ENCODE data around the gene TSPAN14.

TSPAN14 gene

DNA sequence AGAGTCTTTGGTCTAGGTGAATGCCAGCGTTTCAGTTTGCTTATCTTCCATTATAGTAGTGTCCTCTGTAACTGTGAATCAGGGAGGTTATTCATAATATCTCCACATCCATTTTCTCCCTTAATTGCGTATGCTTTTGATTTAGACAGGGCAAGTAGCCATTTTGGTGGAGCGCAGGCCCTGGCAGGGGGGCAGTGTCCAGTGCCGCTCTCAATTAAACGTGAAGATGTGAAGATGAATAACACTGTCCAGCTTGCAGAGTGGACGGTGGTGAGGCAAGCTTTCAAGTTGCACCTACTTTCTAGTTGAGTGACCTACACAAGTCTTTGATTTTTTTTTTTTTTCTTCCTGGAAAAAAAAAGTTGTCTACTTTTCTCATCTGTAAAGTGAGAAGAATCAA lies 4.5 kb downstream of the TSPAN14 start:
- Histone ChIP-seq H3F3A (ENCODE audit: insufficient read depth, low read length) (peaks cover 4% of the 10 kb centered on the region; the same call in 1 of the 2 replicates), H4K20me1 (ENCODE audit: insufficient read depth, low read length) (no peaks in the 10 kb centered on the region), H3K4me3 (ENCODE audit: low read length) (no peak overlapping the region), H3K36me3 (replicated peaks; ENCODE audit: insufficient read depth, low read length) (no peaks in the 10 kb centered on the region), H3K4me1 (ENCODE audit: low read length) (peaks cover 13% of the 10 kb centered on the region), H3K9me2 (replicated peaks; ENCODE audit: insufficient read depth, low read length) (no peaks in the 10 kb centered on the region), H3K9me3 (replicated peaks; ENCODE audit: insufficient read depth, low read length) (no peaks in the 10 kb centered on the region), H3K9ac (ENCODE audit: low read length) (no peak overlapping the region), H3K4me2 (ENCODE audit: low read depth, low read length) (no peak overlapping the region), H3K27me3 (replicated peaks; ENCODE audit: insufficient read depth, low read length) (no peaks in the 10 kb centered on the region), H2AFZ (ENCODE audit: low read length) (no peak overlapping the region), H3K27ac (ENCODE audit: low read length) (no peak overlapping the region; the same call in 1 of the 2 replicates), H3K79me2 (ENCODE audit: low read length) (peaks cover 52% of the 10 kb centered on the region)
- no peak for TF ChIP-seq EZH2phosphoT487 (IDR thresholded peaks at IDR 0.05; ENCODE audit: low read length)
- TF ChIP-seq, protein P1, sequence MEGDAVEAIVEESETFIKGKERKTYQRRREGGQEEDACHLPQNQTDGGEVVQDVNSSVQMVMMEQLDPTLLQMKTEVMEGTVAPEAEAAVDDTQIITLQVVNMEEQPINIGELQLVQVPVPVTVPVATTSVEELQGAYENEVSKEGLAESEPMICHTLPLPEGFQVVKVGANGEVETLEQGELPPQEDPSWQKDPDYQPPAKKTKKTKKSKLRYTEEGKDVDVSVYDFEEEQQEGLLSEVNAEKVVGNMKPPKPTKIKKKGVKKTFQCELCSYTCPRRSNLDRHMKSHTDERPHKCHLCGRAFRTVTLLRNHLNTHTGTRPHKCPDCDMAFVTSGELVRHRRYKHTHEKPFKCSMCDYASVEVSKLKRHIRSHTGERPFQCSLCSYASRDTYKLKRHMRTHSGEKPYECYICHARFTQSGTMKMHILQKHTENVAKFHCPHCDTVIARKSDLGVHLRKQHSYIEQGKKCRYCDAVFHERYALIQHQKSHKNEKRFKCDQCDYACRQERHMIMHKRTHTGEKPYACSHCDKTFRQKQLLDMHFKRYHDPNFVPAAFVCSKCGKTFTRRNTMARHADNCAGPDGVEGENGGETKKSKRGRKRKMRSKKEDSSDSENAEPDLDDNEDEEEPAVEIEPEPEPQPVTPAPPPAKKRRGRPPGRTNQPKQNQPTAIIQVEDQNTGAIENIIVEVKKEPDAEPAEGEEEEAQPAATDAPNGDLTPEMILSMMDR (IDR thresholded peaks at IDR 0.05; ENCODE audit: low read length): no peak
- DNase-seq: no peak

DNA sequence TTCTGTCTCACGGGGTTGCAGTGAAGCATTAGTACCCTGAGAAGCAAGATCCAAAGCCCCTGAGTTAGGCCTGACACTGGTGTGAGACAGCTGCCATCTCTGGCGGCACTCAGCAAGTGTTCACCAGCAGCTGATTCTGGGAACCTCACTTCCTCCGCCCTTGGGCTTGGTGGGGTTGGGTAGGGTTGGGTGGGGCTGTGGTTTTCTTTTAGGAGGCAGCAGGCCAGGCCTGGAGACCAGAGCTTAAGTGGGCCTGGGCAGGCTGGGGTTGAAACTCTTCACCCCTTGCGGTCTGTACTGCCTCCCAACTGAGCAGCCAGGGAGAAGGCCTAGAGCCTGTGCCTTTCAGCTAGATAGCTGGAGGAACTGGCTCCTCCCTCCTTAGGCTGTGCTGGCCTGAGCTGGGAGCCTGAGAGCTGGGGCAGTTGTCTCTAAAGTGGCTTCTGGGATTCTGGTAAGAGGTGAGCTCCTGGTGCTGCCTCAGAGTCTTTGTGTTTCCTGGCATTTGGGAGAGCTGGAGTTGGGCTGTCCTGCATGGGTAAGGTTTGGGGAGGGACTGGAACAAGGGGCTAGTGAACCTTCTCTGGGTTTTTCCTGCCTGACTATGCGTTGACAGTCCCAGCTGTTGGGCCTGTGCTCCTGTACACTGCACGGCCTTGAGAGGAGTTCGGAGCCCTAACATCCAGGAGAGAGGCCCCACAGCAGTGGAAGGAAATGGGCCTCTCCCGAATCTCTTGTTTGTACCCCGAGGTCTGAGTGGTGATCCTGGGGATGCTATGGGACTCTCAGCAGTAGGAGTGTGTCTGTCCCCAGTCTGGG lies 5.1 kb downstream of the TSPAN14 start:
- H2AFZ ChIP-seq (ENCODE audit: low read length): no peak overlapping the region
- H3K9ac ChIP-seq (ENCODE audit: low read length): no peak overlapping the region
- no peak overlapping the region for H3K4me3 ChIP-seq (ENCODE audit: low read length)
- TF ChIP-seq, protein P1 (IDR thresholded peaks at IDR 0.05; ENCODE audit: low read length): no peak
- no peak for TF ChIP-seq EZH2phosphoT487 (IDR thresholded peaks at IDR 0.05; ENCODE audit: low read length)
- TF ChIP-seq EZH2 (optimal IDR thresholded peaks at IDR 0.05; ENCODE audit: low read depth, low read length): no peak
- no peaks in the 10 kb centered on the region for H3K36me3 ChIP-seq (replicated peaks; ENCODE audit: insufficient read depth, low read length)
- no peaks in the 10 kb centered on the region for H4K20me1 ChIP-seq (ENCODE audit: insufficient read depth, low read length)
- peak; percentile 69 for DNase-seq
- H3F3A ChIP-seq (ENCODE audit: insufficient read depth, low read length): peaks cover 3% of the 10 kb centered on the region; the same call in 1 of the 2 replicates
- H3K79me2 ChIP-seq (ENCODE audit: low read length): peaks cover 52% of the 10 kb centered on the region
- H3K27ac ChIP-seq (ENCODE audit: low read length): peak overlapping the region; percentile 42; the same call in 1 of the 2 replicates
- no peaks in the 10 kb centered on the region for H3K9me3 ChIP-seq (replicated peaks; ENCODE audit: insufficient read depth, low read length)
- peaks cover 13% of the 10 kb centered on the region for H3K4me1 ChIP-seq (ENCODE audit: low read length)
- H3K4me2 ChIP-seq (ENCODE audit: low read depth, low read length): peak overlapping the region; percentile 34; the same call in 1 of the 2 replicates
- H3K27me3 ChIP-seq (replicated peaks; ENCODE audit: insufficient read depth, low read length): no peaks in the 10 kb centered on the region
- H3K9me2 ChIP-seq (replicated peaks; ENCODE audit: insufficient read depth, low read length): no peaks in the 10 kb centered on the region

DNA sequence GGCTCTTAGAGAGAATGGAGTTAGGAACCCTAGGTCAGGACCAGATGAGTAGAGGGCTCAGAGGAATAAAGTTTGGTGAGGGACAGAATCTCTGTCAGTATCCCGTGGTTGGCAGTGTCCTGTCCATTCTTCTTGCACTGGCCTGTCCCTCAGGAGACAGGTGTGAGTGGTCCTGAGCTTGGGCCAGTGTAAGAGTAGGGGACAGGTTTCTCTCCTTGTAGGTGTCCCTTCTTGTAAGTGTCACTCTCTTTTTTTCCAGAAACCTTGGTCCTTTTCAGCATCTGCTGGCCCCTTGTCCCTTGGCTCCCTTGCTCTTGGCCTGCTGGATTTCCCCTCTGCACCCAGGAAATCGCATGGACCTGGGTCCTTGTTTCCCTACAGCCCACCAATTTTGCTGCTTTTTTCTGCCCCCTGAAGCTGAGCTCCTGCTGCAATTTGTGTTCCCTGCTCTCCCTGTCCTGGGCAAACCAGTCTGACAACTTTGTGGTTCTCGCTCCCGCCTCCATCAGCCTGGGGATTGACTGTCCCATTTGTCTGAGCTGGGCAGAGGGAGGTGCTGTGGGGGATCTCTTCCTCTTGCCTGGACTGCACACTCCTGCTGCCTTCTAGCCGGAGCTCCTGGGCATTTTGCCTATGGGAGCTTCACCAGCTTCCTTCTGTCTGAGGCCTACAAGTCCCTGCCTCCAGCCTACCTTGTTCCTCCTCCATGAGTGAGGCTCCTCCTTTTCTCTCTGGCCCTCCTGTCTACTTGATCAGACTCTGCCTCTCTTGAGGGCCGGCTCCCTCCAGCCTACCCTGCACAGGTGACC lies 6.5 kb downstream of the TSPAN14 start:
- no peaks in the 10 kb centered on the region for H3K27me3 ChIP-seq (replicated peaks; ENCODE audit: insufficient read depth, low read length)
- H4K20me1 ChIP-seq (ENCODE audit: insufficient read depth, low read length): no peaks in the 10 kb centered on the region
- no peak overlapping the region for H3K9ac ChIP-seq (ENCODE audit: low read length)
- TF ChIP-seq EZH2 (optimal IDR thresholded peaks at IDR 0.05; ENCODE audit: low read depth, low read length): no peak
- no peak for TF ChIP-seq EZH2phosphoT487 (IDR thresholded peaks at IDR 0.05; ENCODE audit: low read length)
- TF ChIP-seq, protein P1 (IDR thresholded peaks at IDR 0.05; ENCODE audit: low read length): no peak
- H3K9me3 ChIP-seq (replicated peaks; ENCODE audit: insufficient read depth, low read length): no peaks in the 10 kb centered on the region
- H3K36me3 ChIP-seq (replicated peaks; ENCODE audit: insufficient read depth, low read length): no peaks in the 10 kb centered on the region
- no peak overlapping the region for H3K4me3 ChIP-seq (ENCODE audit: low read length)
- H3K4me1 ChIP-seq (ENCODE audit: low read length): peaks cover 10% of the 10 kb centered on the region
- no peak overlapping the region for H3K27ac ChIP-seq (ENCODE audit: low read length)
- H3K4me2 ChIP-seq (ENCODE audit: low read depth, low read length): no peak overlapping the region
- H3F3A ChIP-seq (ENCODE audit: insufficient read depth, low read length): peaks cover 3% of the 10 kb centered on the region; the same call in 1 of the 2 replicates
- H3K79me2 ChIP-seq (ENCODE audit: low read length): peaks cover 48% of the 10 kb centered on the region
- H3K9me2 ChIP-seq (replicated peaks; ENCODE audit: insufficient read depth, low read length): no peaks in the 10 kb centered on the region
- no peak overlapping the region for H2AFZ ChIP-seq (ENCODE audit: low read length)
- no peak for DNase-seq

Data from MM.1S (cell line).